Ascending aorta (tissue), 2 donors: ENCODE data around the gene VSIG4. TPM values are rescaled to one million over a fixed set of nuclear protein-coding genes. Genes with fewer than 3 reads are reported as not detected.

Experiments
- DNase-seq, 2 donors: peaks; one replicate each; pipeline ENCODE4 v3.0.0-alpha.2; 2019; ENCODE audit warnings: low spot score in 2 of 2
- H3K27ac ChIP-seq, 2 donors: fragments of 200-600 bp; sonication (generic); one replicate each; pipeline ENCODE4 v1.5.1; 2016 to 2017; ENCODE audit warnings: mild to moderate bottlenecking in 1 of 2
- H3K27me3 ChIP-seq: fragments of 200-600 bp; sonication (generic); one replicate; pipeline ENCODE4 v1.5.1; 2017
- H3K36me3 ChIP-seq, 2 donors: fragments of 200-600 bp; sonication (generic); one replicate each; pipeline ENCODE4 v1.5.1; 2016
- H3K4me1 ChIP-seq, 2 donors: fragments of 200-600 bp; sonication (generic); one replicate each; pipeline ENCODE4 v1.5.1; 2016 to 2017; ENCODE audit warnings: mild to moderate bottlenecking in 1 of 2
- H3K4me3 ChIP-seq, 2 donors: fragments of 200-600 bp; sonication (generic); one replicate each; pipeline ENCODE4 v1.5.1; 2016 to 2017; ENCODE audit warnings: mild to moderate bottlenecking in 1 of 2
- H3K9me3 ChIP-seq, 2 donors: fragments of 200-600 bp; sonication (generic); one replicate each; pipeline ENCODE4 v1.5.1; 2016
- CTCF ChIP-seq, 3 experiments: fragments of 200-600 bp in 2 of 3; fragments of 450-650 bp in 1 of 3; sonication (generic) in 2 of 3; IDR thresholded peaks; one replicate each; pipeline ENCODE4 v1.5.1; 2016 to 2019; ENCODE audit warnings: antibody characterized with exemption in 3 of 3, mild to moderate bottlenecking in 1 of 3, moderate library complexity in 1 of 3
- intact Hi-C: fragments of 100-400 bp; cut with DNase I; formaldehyde crosslinking; loops from one replicate; pipeline ENCODE4 v1.15.1; 2023
- total RNA-seq: library from RNA; depleted of rRNA; stranded (reverse); fragments of >200 nt; gene quantifications from one replicate; pipeline ENCODE4 v1.1.0, GENCODE V29; 2016

The VSIG4 gene
- total RNA-seq, 1 donor from 2014 or later = 157 TPM

DNA sequence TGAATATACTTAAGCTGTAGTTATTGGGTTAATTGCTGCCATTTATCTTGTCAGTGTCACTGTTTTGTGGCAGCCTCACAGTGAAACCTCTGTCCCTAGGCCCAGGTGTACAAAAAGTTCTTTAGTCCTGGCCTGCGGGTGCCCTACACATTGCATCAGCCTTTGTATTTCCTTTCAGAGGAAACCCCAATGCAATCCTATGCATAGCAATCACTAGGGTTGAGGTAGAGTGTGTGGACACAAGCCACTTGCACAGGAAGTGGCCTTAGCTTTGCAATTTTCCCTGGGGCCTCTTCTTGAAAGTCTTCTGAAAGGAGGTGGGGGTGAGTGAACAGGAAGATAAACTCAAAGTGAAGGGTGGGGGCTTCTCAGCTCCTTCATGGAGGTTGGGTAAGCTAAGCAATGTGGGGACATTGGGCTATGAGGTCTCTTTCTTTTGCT is 27.8 kb downstream of the VSIG4 start:
- no peak for TF ChIP-seq CTCF (IDR thresholded peaks at IDR 0.05)
- DNase-seq = no peak
- no peaks in the 10 kb centered on the region for H3K9me3 ChIP-seq
- no peaks in the 10 kb centered on the region for H3K4me1 ChIP-seq
- no peak overlapping the region for H3K27ac ChIP-seq
- intact Hi-C loops = no loop called here
- no peaks in the 10 kb centered on the region for H3K36me3 ChIP-seq
- H3K27me3 ChIP-seq = no peaks in the 10 kb centered on the region
- H3K4me3 ChIP-seq = no peak overlapping the region

DNA sequence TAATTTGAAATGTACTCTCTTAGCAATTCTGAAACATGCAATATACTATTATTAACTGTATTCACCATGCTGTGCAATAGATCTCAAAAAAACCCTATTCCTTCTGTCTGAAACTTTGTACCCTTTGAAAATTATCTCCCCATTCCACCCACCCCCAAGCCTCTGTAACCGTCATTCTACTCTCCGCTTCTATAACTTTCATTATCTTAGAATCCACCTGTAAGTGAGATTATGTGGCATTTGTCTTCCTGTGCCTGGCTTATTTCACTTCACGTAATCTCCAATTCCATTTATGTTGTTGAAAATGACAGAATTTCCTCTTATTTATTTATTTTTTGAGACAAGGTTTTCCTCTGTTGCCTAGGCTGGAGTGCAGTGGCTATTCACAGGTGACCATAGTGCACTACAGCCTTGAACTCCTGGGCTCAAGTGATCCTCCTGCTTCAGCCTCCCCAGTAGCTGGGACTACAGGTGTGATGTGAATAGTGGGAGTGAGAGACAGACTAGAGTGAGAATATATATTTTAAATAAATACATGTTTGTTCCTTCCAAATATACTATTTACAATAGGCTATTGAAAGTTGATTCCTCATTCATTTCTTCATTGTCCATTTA is 30.5 kb downstream of the VSIG4 start:
- Histone ChIP-seq H3K4me3 (no peak overlapping the region), H3K36me3 (no peaks in the 10 kb centered on the region), H3K4me1 (no peaks in the 10 kb centered on the region), H3K27ac (no peak overlapping the region), H3K9me3 (no peaks in the 10 kb centered on the region), H3K27me3 (no peaks in the 10 kb centered on the region)
- no peak for DNase-seq
- intact Hi-C loops = no loop called here
- TF ChIP-seq CTCF (IDR thresholded peaks at IDR 0.05) = no peak

DNA sequence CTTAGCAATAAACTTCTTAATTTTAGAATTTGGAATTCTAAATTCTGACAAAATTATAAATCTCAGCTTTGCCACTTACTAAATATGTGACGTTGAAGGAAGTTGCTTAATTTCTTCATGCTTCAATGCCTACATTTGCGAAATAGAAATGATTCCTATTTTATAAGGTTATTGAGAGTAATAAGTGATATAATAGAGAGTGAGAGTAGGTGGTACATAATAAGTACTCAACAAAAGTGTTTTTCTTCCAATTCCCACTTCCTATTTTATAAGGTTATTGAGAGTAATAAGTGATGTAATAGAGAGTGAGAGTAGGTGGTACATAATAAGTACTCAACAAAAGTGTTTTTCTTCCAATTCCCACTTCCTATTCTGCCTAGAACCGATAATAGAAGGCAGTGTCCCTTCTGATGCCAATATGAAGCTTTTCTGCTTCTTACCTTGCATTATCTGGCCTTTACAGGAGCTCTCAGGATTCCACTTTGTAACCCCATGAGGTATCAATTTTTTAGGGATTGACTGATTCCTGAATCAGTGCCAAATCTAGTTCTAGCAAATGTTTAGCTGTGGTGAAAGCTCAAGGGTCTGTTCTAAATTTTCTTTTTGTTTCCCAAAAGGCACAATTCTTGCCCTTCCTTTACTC is 31.4 kb downstream of the VSIG4 start:
- H3K27me3 ChIP-seq = no peaks in the 10 kb centered on the region
- intact Hi-C loops = no loop called here
- no peaks in the 10 kb centered on the region for H3K36me3 ChIP-seq
- no peak for TF ChIP-seq CTCF (IDR thresholded peaks at IDR 0.05)
- H3K4me3 ChIP-seq = no peak overlapping the region
- H3K9me3 ChIP-seq = no peaks in the 10 kb centered on the region
- no peaks in the 10 kb centered on the region for H3K4me1 ChIP-seq
- H3K27ac ChIP-seq = no peak overlapping the region
- no peak for DNase-seq

DNA sequence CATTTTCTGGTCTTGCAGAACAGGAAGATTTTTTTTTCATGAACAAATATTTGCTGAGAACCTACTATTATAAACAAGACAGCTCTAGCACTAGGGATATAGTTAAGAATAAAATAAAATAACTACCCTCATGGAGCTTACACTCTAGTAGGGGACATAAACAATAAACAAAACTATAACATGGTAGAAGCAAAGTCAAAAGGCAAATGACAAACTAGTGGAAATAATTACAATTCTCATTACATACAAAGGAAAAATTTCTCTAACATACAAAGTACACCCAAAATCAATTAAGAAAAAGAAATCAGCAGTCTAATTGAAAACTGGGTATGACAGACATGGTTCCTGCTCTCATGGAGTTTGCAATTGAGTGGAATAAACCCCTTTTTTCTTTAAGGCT is 32.0 kb downstream of the VSIG4 start:
- intact Hi-C loops = no loop called here
- Histone ChIP-seq H3K4me1 (no peaks in the 10 kb centered on the region), H3K36me3 (no peaks in the 10 kb centered on the region), H3K4me3 (no peak overlapping the region), H3K9me3 (no peaks in the 10 kb centered on the region), H3K27ac (no peak overlapping the region), H3K27me3 (no peaks in the 10 kb centered on the region)
- no peak for TF ChIP-seq CTCF (IDR thresholded peaks at IDR 0.05)
- DNase-seq = no peak

DNA sequence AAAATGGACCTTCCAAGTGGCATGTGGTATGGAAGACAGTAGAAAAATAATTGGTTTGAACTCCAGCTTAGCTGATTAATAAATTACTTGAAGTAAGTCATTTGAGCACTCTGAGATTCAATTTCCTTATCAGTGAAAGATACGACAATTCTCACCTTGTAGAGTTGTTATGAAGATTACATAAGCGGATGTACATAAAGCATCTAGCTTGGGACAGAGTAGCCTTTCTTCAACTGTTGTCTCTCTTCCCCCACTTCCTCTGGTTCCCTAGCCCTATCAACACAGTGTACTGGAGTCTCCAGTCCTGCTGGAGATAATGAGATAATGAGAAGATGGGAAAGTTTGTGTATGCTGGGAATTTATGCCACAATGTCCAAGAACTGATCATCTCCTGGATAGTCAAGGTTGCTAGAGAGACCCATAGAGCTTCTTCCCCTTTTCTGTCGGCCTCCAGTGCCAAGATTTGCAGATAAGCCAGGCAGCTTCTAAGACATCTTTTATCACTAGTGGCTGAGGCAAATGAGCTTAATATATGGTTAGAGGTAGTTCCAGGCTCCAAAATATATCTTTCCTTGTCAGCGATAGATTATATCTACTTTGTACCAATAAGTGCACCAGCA is 33.9 kb downstream of the VSIG4 start:
- H3K36me3 ChIP-seq = no peaks in the 10 kb centered on the region
- no peak for DNase-seq
- H3K9me3 ChIP-seq = no peaks in the 10 kb centered on the region
- H3K27me3 ChIP-seq = no peaks in the 10 kb centered on the region
- no peak overlapping the region for H3K4me3 ChIP-seq
- TF ChIP-seq CTCF (IDR thresholded peaks at IDR 0.05) = no peak
- intact Hi-C loops = no loop called here
- H3K4me1 ChIP-seq = no peaks in the 10 kb centered on the region
- no peak overlapping the region for H3K27ac ChIP-seq
